G401.6 (cell line): Measurements from ENCODE around the gene TGIF1.
A peak's percentile ranks its signal among the peaks of the same experiment; 100 is the strongest.
"Not testable (repeated sequence)": the region's sequence is repeated elsewhere in the genome, so short reads cannot be mapped to it uniquely, and the experiment has no call there.

Source experiments
- FAIRE-seq: peaks from 2 replicates; lab custom pipeline; 2012; peaks lifted over from hg19 to GRCh38; lab: Jason Lieb, UNC

The TGIF1 gene

GRCh38 chr18:3450012-3450798, at the start of gene TGIF1:
TSS of gene TGIF1 (plus strand) at chr18:3450172. CDS start at chr18:3450490, 318 bp downstream.
- no peak for FAIRE-seq

GRCh38 chr18:3400567-3401296, 49.2 kb upstream of the TGIF1 start:
- FAIRE-seq = no peak

GRCh38 chr18:3401669-3402620, 48.0 kb upstream of the TGIF1 start:
- FAIRE-seq = no peak

- no peak for FAIRE-seq
Observed at GRCh38 chr18:3402982-3403451, 47.0 kb upstream of the TGIF1 start.

GRCh38 chr18:3405713-3406112, 44.3 kb upstream of the TGIF1 start:
- no peak for FAIRE-seq

- FAIRE-seq = no peak
Observed at GRCh38 chr18:3408107-3408506, 41.9 kb upstream of the TGIF1 start.

- no peak for FAIRE-seq
Observed at GRCh38 chr18:3409811-3410210, 40.2 kb upstream of the TGIF1 start.

GRCh38 chr18:3410273-3410672, 39.7 kb upstream of the TGIF1 start:
- FAIRE-seq = no peak

GRCh38 chr18:3410876-3411275, 39.1 kb upstream of the TGIF1 start:
- FAIRE-seq = not testable (repeated sequence)

- no peak for FAIRE-seq
Observed at GRCh38 chr18:3411327-3411726, 38.6 kb upstream of the TGIF1 start.

GRCh38 chr18:3411854-3412268, 38.1 kb upstream of the TGIF1 start:
- FAIRE-seq = no peak

GRCh38 chr18:3412528-3412927, 37.4 kb upstream of the TGIF1 start:
- FAIRE-seq = not testable (repeated sequence)

- no peak for FAIRE-seq
Observed at GRCh38 chr18:3415110-3415509, 34.9 kb upstream of the TGIF1 start.

- FAIRE-seq = no peak
Observed at GRCh38 chr18:3418083-3418482, 31.9 kb upstream of the TGIF1 start.

- FAIRE-seq = peak; percentile 93
Observed at GRCh38 chr18:3420919-3421279, 29.1 kb upstream of the TGIF1 start.

- no peak for FAIRE-seq
Observed at GRCh38 chr18:3422905-3423304, 27.1 kb upstream of the TGIF1 start.

GRCh38 chr18:3424280-3424890, 25.6 kb upstream of the TGIF1 start:
- FAIRE-seq = no peak

GRCh38 chr18:3425030-3425429, 24.9 kb upstream of the TGIF1 start:
- no peak for FAIRE-seq

- no peak for FAIRE-seq
Observed at GRCh38 chr18:3425446-3425845, 24.5 kb upstream of the TGIF1 start.

GRCh38 chr18:3426074-3426473, 23.9 kb upstream of the TGIF1 start:
- FAIRE-seq = no peak

GRCh38 chr18:3427944-3428343, 22.0 kb upstream of the TGIF1 start:
- no peak for FAIRE-seq

- no peak for FAIRE-seq
Observed at GRCh38 chr18:3429121-3429520, 20.9 kb upstream of the TGIF1 start.
